ENCODE results near the gene GALNT15. TPM values are rescaled to one million over a fixed set of nuclear protein-coding genes. Genes with fewer than 3 reads are reported as not detected.

Gene GALNT15
- total RNA-seq, 4 donors from 2014 or later, result 18.6 to 196 (median 89.0) TPM

GRCh38 chr3:16147220-16147994 lies 27.1 kb upstream of the GALNT15 start:
- no peak for DNase-seq
- H3K27ac ChIP-seq, result no peak overlapping the region
- no peaks in the 10 kb centered on the region for H3K36me3 ChIP-seq
- TF ChIP-seq POLR2A (IDR thresholded peaks at IDR 0.05) (no peak), CTCF (IDR thresholded peaks at IDR 0.05) (no peak)
- no peaks in the 10 kb centered on the region for H3K4me1 ChIP-seq
- no peaks in the 10 kb centered on the region for H3K9me3 ChIP-seq
- H3K27me3 ChIP-seq, result no peaks in the 10 kb centered on the region
- no peak overlapping the region for H3K4me3 ChIP-seq

- Histone ChIP-seq H3K4me3 (no peak overlapping the region), H3K4me1 (no peaks in the 10 kb centered on the region), H3K27me3 (no peaks in the 10 kb centered on the region), H3K27ac (peak overlapping the region in 2 of 4 donors; percentile 60 to 70), H3K36me3 (no peaks in the 10 kb centered on the region), H3K9me3 (no peaks in the 10 kb centered on the region)
- DNase-seq, result no peak
- no peak for TF ChIP-seq POLR2A (IDR thresholded peaks at IDR 0.05)
Measured at GRCh38 chr3:16148213-16148612, 26.3 kb upstream of the GALNT15 start.

- no peak for TF ChIP-seq POLR2A (IDR thresholded peaks at IDR 0.05)
- peak overlapping the region in 3 of 4 donors; percentile 25 to 73 (median 60) for H3K27ac ChIP-seq
- DNase-seq, result peak in 2 of 3 donors; percentile 22 to 80
- no peak overlapping the region for H3K4me3 ChIP-seq
- H3K9me3 ChIP-seq, result no peaks in the 10 kb centered on the region
- no peaks in the 10 kb centered on the region for H3K36me3 ChIP-seq
- no peaks in the 10 kb centered on the region for H3K4me1 ChIP-seq
- H3K27me3 ChIP-seq, result no peaks in the 10 kb centered on the region
Measured at GRCh38 chr3:16148783-16149182, 25.7 kb upstream of the GALNT15 start.

- Histone ChIP-seq H3K36me3 (no peaks in the 10 kb centered on the region), H3K4me3 (no peak overlapping the region), H3K27ac (peak overlapping the region in 1 of 4 donors; percentile 18), H3K9me3 (no peaks in the 10 kb centered on the region), H3K27me3 (no peaks in the 10 kb centered on the region), H3K4me1 (no peaks in the 10 kb centered on the region)
- TF ChIP-seq CTCF (IDR thresholded peaks at IDR 0.05), result no peak
- TF ChIP-seq POLR2A (IDR thresholded peaks at IDR 0.05), result no peak
- DNase-seq, result no peak
Measured at GRCh38 chr3:16150285-16150684, 24.2 kb upstream of the GALNT15 start.

GRCh38 chr3:16151109-16151508 lies 23.4 kb upstream of the GALNT15 start:
- Histone ChIP-seq H3K27me3 (no peaks in the 10 kb centered on the region), H3K36me3 (no peaks in the 10 kb centered on the region), H3K9me3 (no peaks in the 10 kb centered on the region), H3K27ac (peak overlapping the region in 1 of 4 donors; percentile 18), H3K4me1 (no peaks in the 10 kb centered on the region), H3K4me3 (no peak overlapping the region)
- TF ChIP-seq POLR2A (IDR thresholded peaks at IDR 0.05) (no peak), CTCF (IDR thresholded peaks at IDR 0.05) (no peak)
- DNase-seq, result peak in 2 of 3 donors; percentile 20 to 68

GRCh38 chr3:16168211-16168610 lies 6.3 kb upstream of the GALNT15 start:
- Histone ChIP-seq H3K27ac (no peak overlapping the region), H3K4me3 (no peak overlapping the region), H3K4me1 (no peaks in the 10 kb centered on the region), H3K9me3 (no peaks in the 10 kb centered on the region), H3K36me3 (no peaks in the 10 kb centered on the region), H3K27me3 (no peaks in the 10 kb centered on the region)
- TF ChIP-seq POLR2A (IDR thresholded peaks at IDR 0.05) (no peak), CTCF (IDR thresholded peaks at IDR 0.05) (no peak)
- no peak for DNase-seq

All from Peyer's patch (tissue), 4 donors.